GM19463 (cell line): ENCODE measurements around the gene KIAA1328.
"Not testable (repeated sequence)": the region's sequence is repeated elsewhere in the genome, so short reads cannot be mapped to it uniquely, and the experiment has no call there.

ENCODE experiments used
- ATAC-seq: cut with Tn5 transposase; IDR thresholded peaks from one replicate; pipeline ENCODE4 v1.9.1; 2021; ENCODE audit warnings: mild to moderate bottlenecking, moderate library complexity; ENCODE audit not compliant: unreplicated experiment

The KIAA1328 gene

GRCh38 chr18:37124516-37124915, 295.6 kb downstream of the KIAA1328 start:
- no peak for ATAC-seq

- no peak for ATAC-seq
Measured at GRCh38 chr18:37135177-37135576, 306.2 kb downstream of the KIAA1328 start.

DNA sequence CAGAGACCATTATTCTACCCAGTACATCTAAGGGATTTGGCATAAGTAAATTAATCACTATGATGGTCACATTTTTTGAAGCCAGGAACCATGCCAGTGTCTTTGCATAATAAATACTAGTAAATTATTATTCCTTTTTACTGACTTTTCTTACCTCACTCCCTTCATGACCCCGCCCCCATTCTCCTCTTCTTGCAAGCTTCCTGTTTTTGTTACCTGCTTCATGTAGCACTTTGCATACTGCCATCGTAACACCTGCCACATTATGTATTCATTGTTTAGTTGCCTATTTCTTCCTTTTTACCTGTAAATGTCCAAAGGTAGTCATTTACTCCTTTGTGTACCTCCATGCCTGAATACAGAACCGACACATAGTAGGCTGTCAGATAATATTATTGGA, 309.5 kb downstream of the KIAA1328 start:
- no peak for ATAC-seq

GRCh38 chr18:37139876-37140275, 310.9 kb downstream of the KIAA1328 start:
- no peak for ATAC-seq

DNA sequence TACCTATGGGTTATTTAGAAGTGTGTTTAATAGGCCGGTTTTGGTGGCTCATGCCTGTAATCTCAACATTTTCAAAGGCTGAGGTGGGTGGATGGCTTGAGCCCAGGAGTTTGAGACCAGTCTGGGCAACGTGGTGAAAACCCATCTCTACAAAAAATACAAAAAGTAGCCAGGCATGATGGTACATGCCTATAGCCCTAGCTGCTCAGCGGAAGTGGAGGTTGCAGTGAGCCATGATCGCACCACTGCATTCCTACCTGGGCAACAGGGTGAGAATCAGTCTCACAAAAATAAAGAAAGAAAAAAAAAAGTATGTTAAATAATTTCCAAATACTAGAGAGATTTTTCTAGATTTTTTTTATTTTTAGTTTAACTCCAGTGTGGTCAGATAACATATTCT, 316.0 kb downstream of the KIAA1328 start:
- no peak for ATAC-seq

DNA sequence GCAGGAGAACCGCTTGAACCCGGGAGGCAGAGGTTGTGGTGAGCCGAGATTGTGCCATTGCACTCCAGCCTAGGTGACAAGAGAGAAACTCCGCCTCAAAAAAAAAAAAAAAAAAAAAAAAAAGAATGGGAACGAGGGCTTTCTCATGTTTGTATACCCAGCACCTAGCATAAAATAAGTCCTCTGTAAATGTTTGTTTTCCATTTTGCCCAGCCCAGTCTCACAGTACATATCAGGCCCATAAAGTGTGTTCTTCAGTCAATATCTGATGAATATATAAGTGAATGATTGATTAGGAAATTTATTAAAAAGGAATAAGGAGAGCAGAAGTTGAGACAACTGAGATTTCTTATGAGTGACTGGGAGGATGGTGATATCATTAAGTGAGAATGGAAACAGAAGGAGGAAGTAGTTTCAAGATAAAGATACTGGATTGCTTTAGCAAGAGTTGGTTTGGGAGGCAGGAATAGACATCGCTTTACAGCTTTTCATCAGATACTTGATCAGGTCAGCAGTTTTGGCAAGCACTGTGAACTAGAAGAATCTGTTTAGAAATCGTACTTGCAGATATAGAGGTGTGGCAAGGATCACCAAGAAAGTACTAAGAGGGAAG, 327.5 kb downstream of the KIAA1328 start:
- no peak for ATAC-seq

DNA sequence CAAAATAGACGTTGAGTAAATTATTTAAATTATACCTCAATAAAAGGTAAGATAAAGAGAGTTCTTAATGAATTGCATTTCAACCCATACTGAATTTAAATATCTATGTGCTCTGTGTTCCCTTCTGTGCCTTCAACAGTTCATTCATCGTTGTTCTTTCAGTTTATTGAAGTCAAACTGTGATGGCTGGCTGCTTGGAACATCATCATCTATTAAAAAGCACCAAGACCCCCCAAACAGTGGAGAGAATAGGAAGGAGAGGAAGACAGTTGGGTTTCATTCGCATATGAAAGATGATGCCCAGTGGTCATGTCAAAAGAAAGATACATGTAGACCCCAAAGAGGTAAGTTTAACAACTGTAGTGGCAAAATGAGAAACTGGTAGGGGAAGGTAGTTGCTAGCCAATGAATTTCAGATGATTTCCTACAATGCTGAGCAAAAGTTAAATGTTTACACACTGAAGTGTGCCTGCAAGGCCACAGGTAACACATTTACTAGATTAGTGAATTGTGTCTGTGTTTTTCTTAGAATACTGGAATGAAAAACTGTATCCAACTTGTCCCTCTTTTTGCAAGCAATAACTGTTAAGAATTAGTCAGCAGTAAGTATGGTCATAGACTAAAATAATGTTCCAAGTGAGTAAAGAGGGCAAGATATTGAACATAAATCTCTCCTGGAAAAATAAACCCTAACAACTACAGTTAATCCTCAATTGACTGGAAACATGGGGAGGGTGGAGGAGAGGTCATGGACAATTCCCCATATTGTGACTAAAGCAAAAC, 331.3 kb downstream of the KIAA1328 start:
- no peak for ATAC-seq

- ATAC-seq, result no peak
Measured at GRCh38 chr18:37161491-37161890, 332.6 kb downstream of the KIAA1328 start.

GRCh38 chr18:37162551-37162950, 333.6 kb downstream of the KIAA1328 start:
- no peak for ATAC-seq

GRCh38 chr18:37163119-37163518, 334.2 kb downstream of the KIAA1328 start:
- no peak for ATAC-seq

DNA sequence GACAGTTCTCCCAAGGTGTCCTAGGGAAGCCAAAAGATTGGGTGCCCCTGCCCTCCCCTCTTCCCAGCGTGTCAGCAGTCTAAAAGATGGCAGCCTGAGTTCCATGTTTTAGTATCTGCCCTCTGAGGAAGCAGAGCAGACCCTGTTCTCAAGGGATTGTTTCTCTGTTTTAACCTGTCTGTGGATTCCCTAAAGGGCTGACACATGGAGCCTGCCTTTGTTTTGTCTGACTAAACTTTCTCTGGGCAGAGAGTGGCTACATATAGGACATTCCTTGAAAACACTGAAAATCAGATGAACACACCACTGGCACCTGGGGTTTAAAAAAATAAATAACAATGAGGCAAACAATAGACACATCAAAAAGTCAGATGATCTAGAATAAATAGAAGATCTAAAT, 337.6 kb downstream of the KIAA1328 start:
- no peak for ATAC-seq

GRCh38 chr18:37166966-37167365, 338.0 kb downstream of the KIAA1328 start:
- ATAC-seq, result not testable (repeated sequence)

GRCh38 chr18:37170984-37171383, 342.1 kb downstream of the KIAA1328 start:
- ATAC-seq, result no peak

GRCh38 chr18:37173384-37173783, 344.5 kb downstream of the KIAA1328 start:
- no peak for ATAC-seq

DNA sequence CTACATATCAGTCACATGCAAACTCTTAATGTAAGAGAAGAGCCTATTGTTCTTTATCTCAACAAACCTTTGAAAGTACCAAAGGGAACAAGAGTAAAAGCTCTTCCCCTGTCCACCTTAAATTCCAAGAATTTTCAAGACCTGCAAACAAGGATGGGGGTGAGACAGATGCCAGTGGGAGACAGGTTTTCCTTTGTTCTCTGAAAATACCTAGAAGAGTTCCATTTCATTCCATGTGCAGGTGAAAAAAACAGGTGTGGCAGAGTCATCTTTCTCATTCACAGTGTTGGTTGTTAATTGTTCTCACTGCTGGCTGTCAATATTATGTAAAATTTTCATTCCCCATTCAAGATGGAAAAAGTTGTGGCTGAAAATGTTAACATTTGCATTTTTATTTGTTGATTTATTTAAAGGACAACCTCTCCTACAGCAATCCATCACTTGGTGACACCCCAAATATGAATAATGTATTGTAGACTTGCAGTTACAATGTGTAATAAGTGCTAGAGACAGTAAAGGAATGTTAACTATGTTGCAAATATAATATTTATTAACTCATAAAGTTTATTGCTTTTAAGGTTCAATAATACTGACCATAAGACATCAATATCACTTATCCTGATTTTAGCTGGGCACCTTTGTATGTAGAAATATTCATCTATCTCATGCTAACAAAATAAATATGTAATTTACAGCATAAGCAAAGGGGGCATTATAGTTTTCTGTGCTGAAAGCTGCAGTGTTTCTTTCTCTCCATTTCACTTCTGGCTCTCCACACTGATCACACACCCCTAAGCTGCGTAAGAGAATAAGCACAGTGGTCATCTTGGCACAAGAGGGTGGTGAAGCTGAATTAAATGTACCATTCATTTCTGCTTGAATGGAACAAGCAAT, 347.0 kb downstream of the KIAA1328 start:
- ATAC-seq, result no peak

DNA sequence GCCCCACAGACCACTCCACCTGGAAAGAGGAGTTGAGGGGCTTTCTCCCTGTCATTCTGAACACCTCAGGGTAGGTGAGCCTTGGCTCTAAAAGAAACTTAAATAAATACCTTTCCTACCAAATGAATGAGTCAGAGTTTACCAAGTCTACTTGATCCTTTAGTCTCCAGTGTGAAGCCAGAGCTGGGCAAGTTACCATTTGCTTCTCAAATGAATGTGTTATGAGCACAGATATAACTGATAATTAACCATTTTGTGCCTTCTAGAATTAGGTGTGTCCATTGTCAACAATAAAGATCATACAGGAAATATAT, 347.7 kb downstream of the KIAA1328 start:
- ATAC-seq, result no peak

DNA sequence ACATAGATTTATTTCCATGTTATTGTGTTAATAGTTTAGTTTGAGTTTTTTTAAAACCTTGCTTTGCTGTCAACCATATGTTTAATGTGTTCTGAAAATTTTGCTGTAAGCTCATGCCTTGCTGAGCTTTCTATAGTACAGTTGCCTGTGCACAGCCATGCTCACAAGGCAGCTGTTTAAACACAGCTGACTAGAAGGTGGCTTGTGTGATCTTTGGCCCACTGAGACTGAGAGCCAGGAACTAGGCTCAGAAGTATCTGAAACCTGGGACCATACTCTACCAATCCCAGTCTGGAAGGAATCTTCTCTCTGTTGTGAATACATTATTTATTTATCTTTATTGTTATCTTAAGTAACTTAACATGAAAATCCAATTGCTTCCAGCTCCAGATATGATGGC, 350.5 kb downstream of the KIAA1328 start:
- ATAC-seq, result no peak

- no peak for ATAC-seq
Measured at GRCh38 chr18:37180086-37180485, 351.2 kb downstream of the KIAA1328 start.

- no peak for ATAC-seq
Measured at GRCh38 chr18:37182340-37183135, 353.6 kb downstream of the KIAA1328 start.

DNA sequence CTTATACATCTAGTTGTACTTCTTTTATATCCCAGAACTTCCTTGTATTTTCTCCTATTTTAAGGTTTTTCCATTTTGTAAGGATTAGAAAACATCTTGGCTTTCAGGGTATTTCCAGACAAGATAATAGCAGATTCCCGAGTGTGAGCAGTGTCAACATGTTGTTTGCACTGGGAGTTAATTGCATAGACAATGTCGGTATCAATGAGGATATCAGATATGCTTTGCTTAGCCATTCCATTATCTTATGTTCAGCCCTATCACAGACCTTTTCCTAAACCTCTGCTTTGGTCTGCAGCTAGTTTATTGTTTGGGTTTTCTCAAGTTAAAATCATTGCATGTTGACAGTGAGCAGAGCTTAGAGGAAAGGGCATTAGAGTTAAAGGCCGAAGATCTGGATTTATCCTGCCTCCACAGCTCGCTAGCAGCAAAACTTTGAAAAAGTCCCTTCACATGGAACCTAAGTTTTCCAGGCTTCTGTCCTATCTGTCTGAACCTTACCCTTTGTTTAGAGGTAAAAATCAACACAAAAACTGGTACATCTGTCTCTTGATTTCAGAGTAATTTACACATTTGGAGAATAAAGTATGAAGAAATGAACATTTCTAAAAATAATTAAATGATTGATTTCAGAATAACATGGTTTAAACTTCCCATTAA, 355.4 kb downstream of the KIAA1328 start:
- ATAC-seq, result no peak
